Lower leg skin (tissue), 4 donors: Measurements from ENCODE around the gene PTCH2. TPM values are rescaled to one million over a fixed set of nuclear protein-coding genes. Genes with fewer than 3 reads are reported as not detected.

Experiments
- DNase-seq, 2 donors: peaks; one replicate each; pipeline ENCODE4 v3.0.0-alpha.2; 2019; ENCODE audit warnings: low spot score in 2 of 2
- H3K4me3 ChIP-seq: fragments of 200-600 bp; sonication (generic); 2 replicates; pipeline ENCODE4 v1.5.1; 2017; ENCODE audit warnings: mild to moderate bottlenecking, low read depth; ENCODE audit not compliant: poor library complexity, severe bottlenecking
- CTCF ChIP-seq, 3 donors: fragments of 450-650 bp; IDR thresholded peaks; one replicate each; pipeline ENCODE4 v1.5.1; 2016; ENCODE audit warnings: antibody characterized with exemption in 3 of 3, mild to moderate bottlenecking in 3 of 3, moderate library complexity in 2 of 3
- POLR2A ChIP-seq, 2 donors: fragments of 450-650 bp; IDR thresholded peaks; one replicate each; pipeline ENCODE4 v1.6.1; 2016 to 2017; ENCODE audit warnings: antibody characterized with exemption in 2 of 2, mild to moderate bottlenecking in 1 of 2, moderate library complexity in 1 of 2
- WGBS, 2 donors: methylation state at CpG; one replicate each; pipeline ENCODE4 v1.1.5; 2018; 5-methylcytosine and 5-hydroxymethylcytosine counted together
- intact Hi-C: fragments of 100-400 bp; cut with DNase I; formaldehyde crosslinking; loops from one replicate; pipeline ENCODE4 v1.15.0; 2023; ENCODE audit warnings: low total_unique reads
- total RNA-seq, 4 donors: library from RNA; depleted of rRNA; stranded (reverse); fragments of >200 nt; gene quantifications; one replicate each; pipeline ENCODE4 v1.1.0, GENCODE V29; 2016

Gene PTCH2
- total RNA-seq, 4 donors from 2014 or later: 0.54 to 2.7 (median 1.2) TPM

GRCh38 chr1:44792736-44793502 is 50.1 kb downstream of the PTCH2 start:
- 78 to 90% methylated on average over 9 of the region's 9 CpGs for WGBS, 2 donors

GRCh38 chr1:44790968-44791801 is 51.9 kb downstream of the PTCH2 start:
- TF ChIP-seq POLR2A (IDR thresholded peaks at IDR 0.05): no peak
- TF ChIP-seq CTCF (IDR thresholded peaks at IDR 0.05): no peak
- 66 to 75% methylated on average over 7 of the region's 7 CpGs for WGBS, 2 donors
- H3K4me3 ChIP-seq: no peak overlapping the region
- DNase-seq: no peak
- intact Hi-C loops: loop anchor here (5.0 kb wide), 1 partner anchor 216 kb away; no protein-coding TSS in a partner anchor

More at GRCh38 chr1:44792736-44793502, 50.1 kb downstream of the PTCH2 start:
- no peak for TF ChIP-seq CTCF (IDR thresholded peaks at IDR 0.05)
- TF ChIP-seq POLR2A (IDR thresholded peaks at IDR 0.05): no peak
- no peak overlapping the region for H3K4me3 ChIP-seq
- peak in 1 of 2 donors; percentile 74 for DNase-seq
- intact Hi-C loops: loop anchor here (5.0 kb wide), 1 partner anchor 214 kb away; no protein-coding TSS in a partner anchor

GRCh38 chr1:44788120-44788860 is 54.8 kb downstream of the PTCH2 start, which contains the start of gene BEST4:
BEST4 (minus strand) TSS chr1:44788170; CDS start chr1:44787705, 465 bp downstream.
- 84 to 91% methylated on average over 5 to 9 of the region's 9 CpGs for WGBS, 2 donors
- intact Hi-C loops: no loop called here

GRCh38 chr1:44787506-44787905 is 55.5 kb downstream of the PTCH2 start:
- no peak for TF ChIP-seq CTCF (IDR thresholded peaks at IDR 0.05)
- TF ChIP-seq POLR2A (IDR thresholded peaks at IDR 0.05): no peak
- no peak for DNase-seq
- H3K4me3 ChIP-seq: no peak overlapping the region
- intact Hi-C loops: no loop called here
- WGBS, 2 donors: 96 to 97% methylated on average over 10 of the region's 10 CpGs

More at GRCh38 chr1:44788120-44788860, 54.8 kb downstream of the PTCH2 start, which contains the start of gene BEST4:
- no peak for DNase-seq
- TF ChIP-seq CTCF (IDR thresholded peaks at IDR 0.05): no peak
- no peak for TF ChIP-seq POLR2A (IDR thresholded peaks at IDR 0.05)
- no peak within 1 kb of the TSS for H3K4me3 ChIP-seq

- WGBS, 2 donors: 81 to 84% methylated on average over 9 of the region's 9 CpGs
- H3K4me3 ChIP-seq: no peak overlapping the region
- intact Hi-C loops: no loop called here
- TF ChIP-seq CTCF (IDR thresholded peaks at IDR 0.05) (no peak), POLR2A (IDR thresholded peaks at IDR 0.05) (no peak)
- no peak for DNase-seq
These were observed 56.1 kb downstream of the PTCH2 start for GRCh38 chr1:44786841-44787426.
